ENCODE measurements around the gene LPCAT3.

Gene LPCAT3

GRCh38 chr12:6943389-6943721, 74.9 kb downstream of the LPCAT3 start:
- peak; percentile 62 for DNase-seq (ENCODE audit: low read depth, low spot score)
- peak overlapping the region; percentile 88 for H3K27ac ChIP-seq

DNA sequence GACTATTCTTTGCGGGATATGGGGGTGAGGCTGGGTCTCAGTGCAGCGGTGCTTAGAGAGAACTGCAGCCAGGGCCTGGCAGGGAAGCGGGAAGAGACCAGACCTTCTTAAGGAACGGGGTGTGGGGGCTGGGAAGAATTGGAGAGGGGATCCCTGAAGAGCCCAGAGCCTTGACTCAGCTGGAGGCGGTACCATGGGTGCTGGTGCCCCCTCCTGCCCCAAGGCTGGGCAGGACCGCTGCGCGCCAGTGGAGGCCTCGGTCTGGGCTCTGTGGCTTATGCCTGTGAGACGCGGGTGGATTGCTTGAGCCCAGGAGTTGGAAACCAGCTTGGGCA, 76.0 kb downstream of the LPCAT3 start:
- H3K27ac ChIP-seq, result peak overlapping the region; percentile 88

GRCh38 chr12:6941782-6942181, 76.5 kb downstream of the LPCAT3 start:
- DNase-seq (ENCODE audit: low read depth, low spot score), result no peak
- H3K27ac ChIP-seq, result no peak overlapping the region

More for the DNA sequence above, 76.0 kb downstream of the LPCAT3 start:
- no peak for DNase-seq (ENCODE audit: low read depth, low spot score)

DNA sequence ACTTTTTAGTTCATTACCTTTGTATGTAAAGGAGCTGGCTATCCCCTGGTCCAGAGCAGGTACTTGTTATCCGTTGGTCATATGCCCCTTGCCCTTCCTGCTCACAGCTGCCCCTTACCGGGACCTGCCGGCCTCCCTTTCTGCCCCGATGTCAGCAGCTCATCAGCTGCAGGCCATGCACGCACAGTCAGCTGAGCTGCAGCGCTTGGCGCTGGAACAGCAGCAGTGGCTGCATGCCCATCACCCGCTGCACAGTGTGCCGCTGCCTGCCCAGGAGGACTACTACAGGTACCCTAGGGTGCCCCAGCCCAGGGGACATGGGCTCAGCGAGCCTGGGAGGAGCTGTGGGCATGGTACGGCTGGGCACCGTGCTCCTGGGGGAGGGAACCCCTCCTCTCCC, 77.0 kb downstream of the LPCAT3 start:
- no peak overlapping the region for H3K27ac ChIP-seq
- DNase-seq (ENCODE audit: low read depth, low spot score), result no peak

- H3K27ac ChIP-seq, result no peak overlapping the region
- DNase-seq (ENCODE audit: low read depth, low spot score), result no peak
These were observed 79.1 kb downstream of the LPCAT3 start for GRCh38 chr12:6939191-6939540.

- no peak for DNase-seq (ENCODE audit: low read depth, low spot score)
These were observed 79.7 kb downstream of the LPCAT3 start for GRCh38 chr12:6938353-6939190.

GRCh38 chr12:6937481-6938352, 80.6 kb downstream of the LPCAT3 start:
- peak; percentile 82 for DNase-seq (ENCODE audit: low read depth, low spot score)
- peak overlapping the region; percentile 60 for H3K27ac ChIP-seq

More at GRCh38 chr12:6938353-6939190, 79.7 kb downstream of the LPCAT3 start:
- H3K27ac ChIP-seq, result peak overlapping the region; percentile 60

GRCh38 chr12:6936636-6937480, 81.4 kb downstream of the LPCAT3 start:
- DNase-seq (ENCODE audit: low read depth, low spot score), result no peak
- peak overlapping the region; percentile 60 for H3K27ac ChIP-seq

GRCh38 chr12:6936194-6936635, 82.1 kb downstream of the LPCAT3 start:
- no peak for DNase-seq (ENCODE audit: low read depth, low spot score)
- no peak overlapping the region for H3K27ac ChIP-seq

DNA sequence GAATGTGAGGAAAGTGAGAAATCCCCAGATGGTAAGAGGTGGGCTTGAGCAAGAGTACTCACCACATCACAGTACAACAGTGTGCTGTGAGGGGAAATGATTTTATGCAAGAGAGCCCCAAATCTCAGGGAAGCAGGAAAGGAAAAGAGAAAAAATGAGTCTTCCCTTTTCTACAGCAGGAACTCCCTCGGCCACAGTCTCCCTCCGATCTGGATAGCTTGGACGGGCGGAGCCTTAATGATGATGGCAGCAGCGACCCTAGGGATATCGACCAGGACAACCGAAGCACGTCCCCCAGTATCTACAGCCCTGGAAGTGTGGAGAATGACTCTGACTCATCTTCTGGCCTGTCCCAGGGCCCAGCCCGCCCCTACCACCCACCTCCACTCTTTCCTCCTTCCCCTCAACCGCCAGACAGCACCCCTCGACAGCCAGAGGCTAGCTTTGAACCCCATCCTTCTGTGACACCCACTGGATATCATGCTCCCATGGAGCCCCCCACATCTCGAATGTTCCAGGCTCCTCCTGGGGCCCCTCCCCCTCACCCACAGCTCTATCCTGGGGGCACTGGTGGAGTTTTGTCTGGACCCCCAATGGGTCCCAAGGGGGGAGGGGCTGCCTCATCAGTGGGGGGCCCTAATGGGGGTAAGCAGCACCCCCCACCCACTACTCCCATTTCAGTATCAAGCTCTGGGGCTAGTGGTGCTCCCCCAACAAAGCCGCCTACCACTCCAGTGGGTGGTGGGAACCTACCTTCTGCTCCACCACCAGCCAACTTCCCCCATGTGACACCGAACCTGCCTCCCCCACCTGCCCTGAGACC, 82.7 kb downstream of the LPCAT3 start:
- peak overlapping the region; percentile 25 for H3K27ac ChIP-seq
- no peak for DNase-seq (ENCODE audit: low read depth, low spot score)

GRCh38 chr12:6934110-6934509, 84.2 kb downstream of the LPCAT3 start:
- H3K27ac ChIP-seq, result peak overlapping the region; percentile 25
- DNase-seq (ENCODE audit: low read depth, low spot score), result no peak

DNA sequence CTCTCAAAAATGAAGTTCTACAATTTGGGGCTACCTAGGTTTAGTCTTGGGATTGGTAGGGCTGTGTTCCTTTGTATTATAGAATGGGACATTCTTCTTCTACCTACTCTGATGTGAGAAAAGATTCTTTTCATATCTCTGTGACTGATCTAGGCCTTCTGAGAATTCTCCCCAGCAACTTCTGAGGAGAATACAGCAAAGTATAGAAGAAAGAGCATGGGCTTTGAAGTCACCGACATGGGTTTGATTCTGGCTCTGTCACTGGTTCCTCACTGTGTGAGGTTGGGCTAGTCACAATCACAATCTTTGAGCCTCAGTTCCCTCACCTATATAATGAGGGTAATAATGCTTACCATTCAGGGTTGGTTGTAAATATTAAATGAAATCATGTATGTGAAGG, 85.5 kb downstream of the LPCAT3 start:
- DNase-seq (ENCODE audit: low read depth, low spot score), result no peak
- H3K27ac ChIP-seq, result no peak overlapping the region

- DNase-seq (ENCODE audit: low read depth, low spot score), result no peak
- peak overlapping the region; percentile 88 for H3K27ac ChIP-seq
These were observed 88.5 kb downstream of the LPCAT3 start for GRCh38 chr12:6929466-6930452.

DNA sequence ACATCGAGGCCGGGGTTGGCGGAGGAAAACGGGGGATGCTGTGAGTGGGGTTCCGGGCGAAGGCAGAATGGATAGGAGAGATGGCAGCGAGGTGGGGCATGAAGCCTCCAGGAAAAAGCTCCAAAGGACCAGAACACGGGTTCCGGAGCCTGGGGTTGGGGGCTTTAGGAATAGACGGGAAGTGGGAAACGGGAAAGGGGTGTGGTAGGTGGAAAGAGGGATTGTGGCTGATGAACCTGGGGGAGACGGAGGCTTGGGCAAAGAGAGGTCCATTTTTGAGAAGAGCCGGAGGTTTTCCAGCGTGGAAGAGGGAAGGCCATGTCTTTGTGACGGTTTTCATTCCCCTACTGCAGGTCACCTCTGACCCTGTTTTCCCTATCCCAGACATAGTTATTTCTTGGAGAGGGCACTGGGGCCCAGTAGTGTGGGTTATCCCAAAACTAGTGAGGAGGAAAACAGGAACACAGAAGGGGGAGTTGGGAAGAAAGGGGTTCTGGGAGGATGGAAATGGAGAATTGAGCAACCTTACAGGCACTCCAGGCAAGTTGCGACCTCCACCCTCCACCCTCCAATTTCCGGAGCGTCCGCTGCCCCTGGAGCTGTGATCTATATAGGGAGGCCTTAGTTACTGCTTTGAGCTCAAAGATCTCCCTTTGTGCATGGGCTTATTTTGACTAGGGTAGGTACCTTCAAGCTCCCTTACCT, 89.4 kb downstream of the LPCAT3 start:
- peak overlapping the region; percentile 88 for H3K27ac ChIP-seq
- no peak for DNase-seq (ENCODE audit: low read depth, low spot score)

DNA sequence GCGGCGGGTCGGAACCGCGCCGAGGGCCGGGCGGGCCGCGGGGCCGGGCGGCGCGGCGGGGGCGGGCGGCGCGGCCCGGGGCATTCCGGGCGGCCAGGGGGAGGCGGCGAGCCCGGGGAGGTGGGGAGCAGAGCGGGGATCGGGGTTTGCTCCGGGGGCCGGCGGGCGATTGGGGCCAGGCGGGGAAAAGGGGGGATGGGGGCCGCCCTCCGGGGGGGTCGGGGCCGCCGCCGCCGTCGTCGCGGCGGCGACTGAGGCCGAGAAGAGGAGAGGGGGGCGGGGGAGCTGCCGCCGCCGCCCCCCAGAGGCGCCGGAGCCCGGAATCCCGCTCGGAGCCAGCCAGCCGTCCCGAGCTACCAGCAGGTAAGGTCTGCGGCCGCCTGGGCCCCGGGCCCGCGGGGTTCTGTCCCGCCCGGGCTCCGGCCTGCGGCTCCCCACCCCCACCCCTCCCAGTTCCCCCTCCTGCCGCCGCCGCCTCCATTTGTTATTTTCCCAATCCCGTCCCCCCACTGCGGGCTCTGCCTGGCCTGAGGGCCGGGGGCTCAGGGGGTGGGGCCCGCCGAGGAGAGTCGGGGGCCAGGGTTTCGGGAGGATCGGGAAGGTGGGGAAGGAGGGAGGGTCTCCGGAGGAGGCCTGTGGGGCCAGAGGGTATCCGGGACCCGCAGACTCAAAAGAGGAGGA, 90.1 kb downstream of the LPCAT3 start:
- H3K27ac ChIP-seq, result peak overlapping the region; percentile 88
- no peak for DNase-seq (ENCODE audit: low read depth, low spot score)

GRCh38 chr12:6927379-6928021, 90.8 kb downstream of the LPCAT3 start, which contains the start of gene ATN1:
Gene ATN1 (plus strand): TSS chr12:6927959. CDS start chr12:6934002, 6,043 bp downstream.
- no peak for DNase-seq (ENCODE audit: low read depth, low spot score)
- peak within 1 kb of the TSS; percentile 88 for H3K27ac ChIP-seq
